Esophagus squamous epithelium (tissue), 5 donors: ENCODE data around the gene HOXB5. TPM values are rescaled to one million over a fixed set of nuclear protein-coding genes. Genes with fewer than 3 reads are reported as not detected.
A peak's percentile ranks its signal among the peaks of the same experiment; 100 is the strongest.

ENCODE experiments used
- DNase-seq: peaks from one replicate; lab custom pipeline; 2025; lab: John Stamatoyannopoulos, UW
- H3K27ac ChIP-seq, 4 donors: fragments of 200-600 bp; sonication (generic); one replicate each; pipeline ENCODE4 v1.5.1; 2016 to 2019; ENCODE audit warnings: mild to moderate bottlenecking in 1 of 4
- H3K27me3 ChIP-seq, 4 donors: fragments of 200-600 bp; sonication (generic); 1 replicate in 3 of 4; 2 replicates in 1 of 4; pipeline versions ENCODE4 v1.5.1 to v1.6.0; 2017 to 2021; ENCODE audit warnings: antibody characterized with exemption in 1 of 4
- H3K36me3 ChIP-seq, 3 donors: fragments of 200-600 bp; sonication (generic); one replicate each; pipeline ENCODE4 v1.5.1; 2016 to 2019
- H3K4me1 ChIP-seq, 3 donors: fragments of 200-600 bp; sonication (generic); one replicate each; pipeline ENCODE4 v1.5.1; 2017 to 2019
- H3K4me3 ChIP-seq, 4 donors: fragments of 200-600 bp; sonication (generic); 1 replicate in 3 of 4; 2 replicates in 1 of 4; pipeline ENCODE4 v1.5.1; 2016 to 2019; ENCODE audit warnings: mild to moderate bottlenecking in 2 of 4, moderate library complexity in 1 of 4
- H3K9me3 ChIP-seq, 3 donors: fragments of 200-600 bp; sonication (generic); one replicate each; pipeline ENCODE4 v1.5.1; 2016 to 2019
- CTCF ChIP-seq, 6 experiments: fragments of 450-650 bp in 4 of 6; fragments of 200-600 bp in 2 of 6; sonication (generic) in 2 of 6; IDR thresholded peaks; one replicate each; pipeline ENCODE4 v1.5.1; 2016 to 2019; ENCODE audit warnings: antibody characterized with exemption in 6 of 6, mild to moderate bottlenecking in 4 of 6, moderate library complexity in 4 of 6
- POLR2A ChIP-seq, 4 donors: fragments of 450-650 bp; IDR thresholded peaks; one replicate each; pipeline ENCODE4 v1.6.1; 2017; ENCODE audit warnings: antibody characterized with exemption in 4 of 4, mild to moderate bottlenecking in 4 of 4, moderate library complexity in 3 of 4
- WGBS, 2 donors: methylation state at CpG; one replicate each; pipeline ENCODE4 v1.1.5; 2018; 5-methylcytosine and 5-hydroxymethylcytosine counted together
- intact Hi-C: fragments of 100-400 bp; cut with DNase I; formaldehyde crosslinking; loops from one replicate; pipeline ENCODE4 v1.15.0; 2022
- total RNA-seq, 4 donors: library from RNA; depleted of rRNA; stranded (reverse); fragments of >200 nt; gene quantifications; one replicate each; pipeline ENCODE4 v1.1.0, GENCODE V29; 2016
- donor health status: DM: yes; HTN: yes; CAD: no.

HOXB5 gene
- total RNA-seq, 4 donors from 2014 or later: not detected

DNA sequence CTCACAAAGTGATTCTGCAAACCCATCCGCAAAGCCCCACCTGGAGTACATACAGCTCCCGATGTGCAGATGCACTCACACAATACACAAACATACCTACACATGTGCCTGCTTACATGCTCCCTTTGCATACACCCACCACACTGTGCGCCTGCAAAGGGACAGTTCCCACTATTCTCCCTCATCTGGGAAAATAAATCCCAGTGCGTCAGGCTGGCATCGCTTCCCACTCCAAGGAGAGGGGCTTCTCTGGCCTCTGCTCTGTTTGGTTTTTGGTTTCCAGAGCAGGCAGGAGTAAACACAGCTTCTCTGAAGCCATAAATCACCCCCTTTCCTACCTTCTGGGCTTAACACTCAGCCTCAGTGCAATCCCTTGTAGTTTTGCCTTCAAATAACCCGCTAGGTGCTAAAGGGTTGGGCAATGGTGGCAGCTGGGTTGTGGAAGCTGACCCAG lies 30.2 kb downstream of the HOXB5 start:
- H3K27me3 ChIP-seq: peaks cover 0 to 76% (median 0%) of the 10 kb centered on the region in 4 donors
- DNase-seq: no peak
- H3K4me1 ChIP-seq: peaks cover 17 to 98% (median 84%) of the 10 kb centered on the region in 3 donors
- no peaks in the 10 kb centered on the region for H3K9me3 ChIP-seq
- H3K4me3 ChIP-seq: peak overlapping the region; percentile 33 to 71 (median 46)
- 38 to 55% methylated on average over 5 of the region's 6 CpGs for WGBS, 2 donors
- TF ChIP-seq POLR2A (IDR thresholded peaks at IDR 0.05) (no peak), CTCF (IDR thresholded peaks at IDR 0.05) (no peak)
- intact Hi-C loops: no loop called here
- peak overlapping the region; percentile 89 to 92 (median 91) for H3K27ac ChIP-seq
- no peaks in the 10 kb centered on the region for H3K36me3 ChIP-seq

DNA sequence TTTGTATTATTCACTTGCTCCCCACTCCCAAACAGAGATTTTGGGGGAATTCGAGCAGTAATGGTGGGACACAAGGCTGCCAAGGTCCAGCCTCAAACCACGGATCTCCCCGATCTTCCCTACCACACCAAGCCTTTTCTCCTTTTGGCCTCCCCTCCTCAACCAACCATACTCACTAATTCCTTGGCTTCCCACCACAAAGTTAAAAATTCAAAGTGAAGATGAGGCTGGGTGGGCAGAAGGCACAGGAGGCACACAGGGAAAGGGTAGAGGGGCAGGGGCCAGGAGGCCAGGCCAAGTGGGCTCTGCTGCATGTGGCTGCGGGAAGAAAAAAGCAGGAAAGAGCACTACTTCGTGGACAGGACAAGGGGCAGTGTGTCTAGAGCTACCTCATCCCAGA lies 30.6 kb downstream of the HOXB5 start:
- peak overlapping the region; percentile 89 to 92 (median 91) for H3K27ac ChIP-seq
- TF ChIP-seq CTCF (IDR thresholded peaks at IDR 0.05) (no peak), POLR2A (IDR thresholded peaks at IDR 0.05) (no peak)
- H3K4me1 ChIP-seq: peaks cover 17 to 100% (median 87%) of the 10 kb centered on the region in 3 donors
- peak overlapping the region in 3 of 4 donors; percentile 1 to 71 (median 55) for H3K4me3 ChIP-seq
- H3K36me3 ChIP-seq: no peaks in the 10 kb centered on the region
- DNase-seq: no peak
- intact Hi-C loops: no loop called here
- no peaks in the 10 kb centered on the region for H3K9me3 ChIP-seq
- 42 to 47% methylated on average over 5 of the region's 5 CpGs for WGBS, 2 donors
- H3K27me3 ChIP-seq: peaks cover 0 to 76% (median 0%) of the 10 kb centered on the region in 4 donors

- Histone ChIP-seq H3K27ac (peak overlapping the region; percentile 89 to 92 (median 91)), H3K4me3 (peak overlapping the region in 2 of 4 donors; percentile 55 to 71), H3K4me1 (peaks cover 22 to 100% (median 87%) of the 10 kb centered on the region in 3 donors), H3K27me3 (peaks cover 0 to 76% (median 0%) of the 10 kb centered on the region in 4 donors), H3K36me3 (no peaks in the 10 kb centered on the region), H3K9me3 (no peaks in the 10 kb centered on the region)
- intact Hi-C loops: no loop called here
- DNase-seq: no peak
- TF ChIP-seq CTCF (IDR thresholded peaks at IDR 0.05) (peak in 2 of 6 experiments; percentile 13 to 22), POLR2A (IDR thresholded peaks at IDR 0.05) (no peak)
- 57 to 66% methylated on average over 14 to 15 of the region's 15 CpGs for WGBS, 2 donors
These were observed 31.4 kb downstream of the HOXB5 start for GRCh38 chr17:48561884-48562810.

DNA sequence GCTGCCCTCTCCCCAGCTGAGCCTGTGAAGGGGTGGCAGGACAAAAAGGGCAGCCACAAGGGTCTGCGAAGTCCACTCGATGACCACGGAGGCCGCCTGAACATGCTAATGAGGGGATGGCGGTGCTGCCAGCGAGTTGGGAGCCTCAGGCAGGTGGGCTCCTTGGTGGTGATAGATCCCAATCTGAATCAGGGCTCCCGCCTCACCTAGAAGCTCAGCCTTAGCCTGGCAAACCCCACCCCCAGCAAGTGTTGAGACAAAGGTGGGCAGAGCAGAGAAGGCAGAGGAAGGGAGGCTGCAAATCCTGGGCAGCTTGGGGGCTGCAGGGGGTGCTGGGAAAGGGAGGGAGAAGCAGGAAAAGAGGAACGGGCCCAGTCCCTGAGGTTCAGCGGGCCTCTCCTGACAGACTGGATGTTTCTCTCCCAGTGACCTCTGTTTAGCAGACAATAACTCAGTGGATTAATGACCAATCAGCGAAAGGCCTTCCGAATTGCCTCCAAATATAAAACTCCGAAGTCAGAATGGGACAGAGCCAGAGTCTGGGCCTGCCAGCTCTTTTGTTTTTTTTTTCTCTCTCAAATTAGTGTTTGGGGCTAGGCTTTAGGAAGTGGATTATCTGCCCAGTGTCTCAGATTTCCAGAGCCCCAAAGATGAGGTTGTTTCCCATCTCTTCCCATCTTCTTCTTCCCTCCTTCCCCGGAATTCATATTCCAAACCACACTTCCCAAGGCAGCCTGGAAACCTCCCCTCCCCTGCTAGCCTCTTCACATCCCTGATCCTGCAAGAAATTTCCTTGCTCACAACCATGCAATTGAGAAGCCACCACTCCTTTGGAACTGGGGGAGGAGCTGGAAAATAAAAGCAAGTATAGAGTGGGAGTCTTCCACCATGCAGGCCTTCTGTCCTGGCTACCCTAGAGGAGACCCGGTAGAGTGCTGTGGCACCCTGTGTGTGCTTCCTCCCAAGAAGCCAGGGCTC lies 33.5 kb downstream of the HOXB5 start:
- Histone ChIP-seq H3K9me3 (no peaks in the 10 kb centered on the region), H3K27ac (peak overlapping the region; percentile 89 to 95 (median 92)), H3K4me1 (peaks cover 36 to 100% (median 85%) of the 10 kb centered on the region in 3 donors), H3K4me3 (peak overlapping the region in 2 of 4 donors; percentile 50 to 54), H3K27me3 (peaks cover 0 to 72% (median 0%) of the 10 kb centered on the region in 4 donors), H3K36me3 (no peaks in the 10 kb centered on the region)
- TF ChIP-seq POLR2A (IDR thresholded peaks at IDR 0.05) (peak in 1 of 4 donors; percentile 36), CTCF (IDR thresholded peaks at IDR 0.05) (no peak)
- no peak for DNase-seq
- 46 to 49% methylated on average over 11 to 13 of the region's 14 CpGs for WGBS, 2 donors
- intact Hi-C loops: no loop called here
